IMR-90 (cell line): Measurements from ENCODE around the gene DLG5. TPM values are rescaled to one million over a fixed set of nuclear protein-coding genes. Genes with fewer than 3 reads are reported as not detected.

ENCODE experiments used
- ATAC-seq: fragments of 200-7000 bp; cut with Tn5 transposase; 2 replicates; pipeline ENCODE4 v1.9.1; 2020; ENCODE audit warnings: low read depth, mild to moderate bottlenecking, moderate library complexity
- BruUV-seq: library from RNA; stranded (reverse); fragments of 400-500 nt; replicated peaks from 2 replicates; lab custom pipeline; 2021; lab: Mats Ljungman, UMichigan
- CTCF ChIA-PET: fragments of 300-600 bp; formaldehyde crosslinking; extraction: SDS; loops from one replicate; lab custom pipeline; 2021; ENCODE audit warnings: antibody characterized with exemption; lab: Yijun Ruan, JAX
- POLR2A ChIA-PET: fragments of 300-600 bp; sonication (Branson Sonifier 250); formaldehyde crosslinking; loops from one replicate; lab custom pipeline; 2022; ENCODE audit warnings: antibody characterized with exemption; ENCODE audit not compliant: unreplicated experiment; lab: Charles Lee
- DNase-seq: peaks from one replicate; pipeline ENCODE4 v3.0.0; 2013
- H2AFZ ChIP-seq: replicated peaks from 2 replicates; pipeline ENCODE3; 2013; ENCODE audit warnings: low read length, mild to moderate bottlenecking; ENCODE audit not compliant: poor library complexity
- H2AK5ac ChIP-seq: 2 replicates; pipeline ENCODE4 v1.6.1; 2013; ENCODE audit warnings: low read depth, low read length, inconsistent platforms
- H2AK9ac ChIP-seq: replicated peaks from 2 replicates; pipeline ENCODE3; 2013; ENCODE audit warnings: mild to moderate bottlenecking, low read depth, low read length, moderate library complexity; ENCODE audit not compliant: poor library complexity
- H2BK120ac ChIP-seq: 2 replicates; pipeline ENCODE4 v1.6.1; 2013; ENCODE audit warnings: low read depth, low read length, inconsistent platforms
- H2BK15ac ChIP-seq: 3 replicates; pipeline ENCODE4 v1.6.1; 2013; ENCODE audit warnings: low read depth, low read length, inconsistent platforms
- H2BK20ac ChIP-seq: 2 replicates; pipeline ENCODE4 v1.6.1; 2013; ENCODE audit warnings: low read depth, mild to moderate bottlenecking, inconsistent platforms, low read length, moderate library complexity
- H2BK5ac ChIP-seq: 2 replicates; pipeline ENCODE4 v1.6.1; 2013; ENCODE audit warnings: mild to moderate bottlenecking, low read depth, low read length, inconsistent platforms; ENCODE audit not compliant: poor library complexity, severe bottlenecking
- H3K14ac ChIP-seq: replicated peaks from 2 replicates; pipeline ENCODE4 v1.6.1; 2013; ENCODE audit warnings: low read depth, low read length, inconsistent platforms
- H3K18ac ChIP-seq: 2 replicates; pipeline ENCODE4 v1.6.1; 2013; ENCODE audit warnings: low read depth, low read length, control low read depth
- H3K23ac ChIP-seq: 2 replicates; pipeline ENCODE4 v1.6.1; 2013; ENCODE audit warnings: low read depth, low read length, inconsistent platforms
- H3K27ac ChIP-seq: 2 replicates; pipeline ENCODE4 v1.5.1; 2013; ENCODE audit warnings: mild to moderate bottlenecking, control low read depth, low read length; ENCODE audit not compliant: insufficient read depth
- H3K27me3 ChIP-seq: 2 replicates; pipeline ENCODE4 v1.6.1; 2013; ENCODE audit warnings: low read length; ENCODE audit not compliant: control insufficient read depth, insufficient read depth
- H3K36me3 ChIP-seq: 2 replicates; pipeline ENCODE4 v1.6.1; 2013; ENCODE audit warnings: low read length, mixed read lengths; ENCODE audit not compliant: control insufficient read depth, insufficient read depth
- H3K4ac ChIP-seq: 2 replicates; pipeline ENCODE4 v1.6.1; 2013; ENCODE audit warnings: low read depth, low read length, inconsistent platforms
- H3K4me1 ChIP-seq: 2 replicates; pipeline ENCODE4 v1.6.1; 2013; ENCODE audit warnings: low read length, mixed read lengths; ENCODE audit not compliant: control insufficient read depth, insufficient read depth
- H3K4me2 ChIP-seq: 2 replicates; pipeline ENCODE4 v1.6.1; 2013; ENCODE audit warnings: low read depth, mild to moderate bottlenecking, control low read depth, low read length, moderate library complexity
- H3K4me3 ChIP-seq: 2 replicates; pipeline ENCODE4 v1.5.1; 2013; ENCODE audit warnings: low read depth, mild to moderate bottlenecking, control low read depth, low read length, moderate library complexity; ENCODE audit not compliant: insufficient read depth
- H3K56ac ChIP-seq: 2 replicates; pipeline ENCODE4 v1.6.1; 2013; ENCODE audit warnings: low read length, inconsistent platforms; ENCODE audit not compliant: insufficient read depth; ENCODE audit errors: extremely low read depth
- H3K79me1 ChIP-seq, 2 experiments: 2 replicates each; pipeline ENCODE4 v1.6.1; 2013; ENCODE audit warnings: low read length in 2 of 2, inconsistent platforms in 1 of 2, low read depth in 1 of 2
- H3K9ac ChIP-seq: 2 replicates; pipeline ENCODE4 v1.6.1; 2013; ENCODE audit warnings: low read depth, low read length, control low read depth
- H3K9me1 ChIP-seq: 2 replicates; pipeline ENCODE4 v1.6.1; 2013; ENCODE audit warnings: low read length, inconsistent platforms; ENCODE audit not compliant: insufficient read depth
- H3K9me3 ChIP-seq: 2 replicates; pipeline ENCODE4 v1.6.1; 2013; ENCODE audit warnings: low read length; ENCODE audit not compliant: control insufficient read depth, insufficient read depth
- H4K20me1 ChIP-seq: 2 replicates; pipeline ENCODE4 v1.6.1; 2013; ENCODE audit warnings: low read length, inconsistent platforms; ENCODE audit not compliant: insufficient read depth
- H4K5ac ChIP-seq: 2 replicates; pipeline ENCODE4 v1.6.1; 2013; ENCODE audit warnings: mild to moderate bottlenecking, low read depth, low read length, control low read depth
- H4K8ac ChIP-seq, 2 experiments: 2 replicates each; pipeline ENCODE4 v1.6.1; 2013; ENCODE audit warnings: low read depth in 2 of 2, low read length in 2 of 2, control low read depth in 1 of 2, inconsistent platforms in 1 of 2
- H4K91ac ChIP-seq: 2 replicates; pipeline ENCODE4 v1.6.1; 2013; ENCODE audit warnings: low read depth, low read length, inconsistent platforms; ENCODE audit not compliant: insufficient read depth
- ELK1 ChIP-seq: fragments of 150-350 bp; IDR thresholded peaks from 2 replicates; pipeline ENCODE4 v1.6.1; 2016; ENCODE audit warnings: low read depth, mild to moderate bottlenecking, low read length, moderate library complexity, borderline replicate concordance
- FOS ChIP-seq: fragments of 150-350 bp; IDR thresholded peaks from 2 replicates; pipeline ENCODE4 v1.6.1; 2016; ENCODE audit warnings: low read depth, low read length
- POLR2A ChIP-seq: IDR thresholded peaks from 2 replicates; pipeline ENCODE4 v1.6.1; 2012; ENCODE audit warnings: mild to moderate bottlenecking, low read depth, low read length
- SMC3 ChIP-seq: fragments of 150-350 bp; IDR thresholded peaks from 2 replicates; pipeline ENCODE4 v1.6.1; 2016; ENCODE audit warnings: low read depth, mild to moderate bottlenecking, antibody characterized with exemption, low read length, moderate library complexity
- USF2 ChIP-seq: fragments of 150-350 bp; IDR thresholded peaks from 2 replicates; pipeline ENCODE4 v1.6.1; 2017; ENCODE audit warnings: mild to moderate bottlenecking, antibody characterized with exemption, low read length, low read depth
- WGBS, 2 experiments: methylation state at CpG; one replicate each; pipeline versions ENCODE4 v1.1.5 to v1.1.7; 2013; ENCODE audit warnings: missing lambda C conversion rate in 2 of 2; ENCODE audit not compliant: insufficient read length in 1 of 2; ENCODE audit errors: extremely low coverage in 2 of 2; 5-methylcytosine and 5-hydroxymethylcytosine counted together
- dilution Hi-C: fragments of 300-500 bp; cut with HindIII; formaldehyde crosslinking; loops from one replicate; pipeline ENCODE4 v1.14.3; 2018; ENCODE audit warnings: low sequenced_read_pairs; ENCODE audit not compliant: unreplicated experiment
- in situ Hi-C: fragments of 300-500 bp; cut with MboI; formaldehyde crosslinking; loops from 3 replicates; pipeline ENCODE4 v1.14.3; 2019; ENCODE audit warnings: low sequenced_read_pairs, inconsistent platforms, mixed read lengths
- intact Hi-C: fragments of 100-400 bp; cut with micrococcal nuclease; formaldehyde crosslinking; loops from 2 replicates; pipeline ENCODE4 v1.10.0; 2022
- polyA plus RNA-seq, 3 experiments: library from polyadenylated mRNA; depleted of rRNA; stranded (reverse); fragments of >200 nt; gene quantifications; 2 replicates each; pipeline ENCODE4 v1.2.3, GENCODE V29; 2012; ENCODE audit warnings: low replicate concordance in 1 of 3
- total RNA-seq: library from RNA; depleted of rRNA; stranded (reverse); fragments of >200 nt; gene quantifications from 2 replicates; pipeline ENCODE4 v1.2.3, GENCODE V29; 2012

DLG5 gene
- total and polyA plus RNA-seq, 2 of the 4 experiments (the other 2 are of a cell fraction) = 12.7 to 28.7 TPM

- Histone ChIP-seq H2AK5ac (no peak overlapping the region; the same call in 1 of the 2 replicates), H3K18ac (no peak overlapping the region), H2BK5ac (no peak overlapping the region), H3K4me1 (peaks cover 9% of the 10 kb centered on the region), H2BK20ac (no peak overlapping the region), H3K27me3 (no peaks in the 10 kb centered on the region), H2BK15ac (no peak overlapping the region), H4K20me1 (no peaks in the 10 kb centered on the region), H4K8ac (no peak overlapping the region), H3K56ac (no peak overlapping the region), H3K9ac (no peak overlapping the region), H2AFZ (no peak overlapping the region), H3K9me3 (no peaks in the 10 kb centered on the region), H3K27ac (no peak overlapping the region), H2AK9ac (no peak overlapping the region), H3K4ac (no peak overlapping the region), H4K5ac (no peak overlapping the region), H3K36me3 (no peaks in the 10 kb centered on the region), H3K23ac (no peak overlapping the region), H4K91ac (no peak overlapping the region), H3K4me3 (no peak overlapping the region), H3K9me1 (peaks cover 11% of the 10 kb centered on the region; the same call in 1 of the 2 replicates), H3K79me1 (no peaks in the 10 kb centered on the region), H2BK120ac (no peak overlapping the region), H3K4me2 (no peak overlapping the region), H3K14ac (no peak overlapping the region)
- ChIA-PET POLR2A (no interaction called here), CTCF (no interaction called here)
- ATAC-seq (no peak), DNase-seq (no peak)
- dilution Hi-C loops = no loop called here
- in situ Hi-C loops = no loop called here
- TF ChIP-seq SMC3 (no peak), FOS (no peak), ELK1 (no peak), POLR2A (no peak), USF2 (no peak)
- no TSS peak for BruUV-seq
- intact Hi-C loops = no loop called here
- no CpG with 5 or more reads among the region's 7 CpGs for WGBS, 2 experiments
Observed at GRCh38 chr10:77770868-77771175, 155.7 kb downstream of the DLG5 start.
